SK-N-SH (cell line): ENCODE measurements around the gene SCNN1G. TPM values are rescaled to one million over a fixed set of nuclear protein-coding genes. Genes with fewer than 3 reads are reported as not detected.

ENCODE experiments used
- CTCF ChIA-PET: fragments of 300-600, 350-600 bp; formaldehyde crosslinking; extraction: SDS; loops from one replicate; lab custom pipeline; 2021; lab: Yijun Ruan, JAX
- POLR2A ChIA-PET: fragments of 350-600 bp; sonication (Branson Sonifier 250); formaldehyde crosslinking; extraction: SDS; loops from one replicate; lab custom pipeline; 2020; ENCODE audit warnings: antibody characterized with exemption, inconsistent platforms; lab: Yijun Ruan, JAX
- DNase-seq: peaks from one replicate; pipeline ENCODE4 v3.0.0; 2012
- H2AFZ ChIP-seq: fragments of 200-600 bp; sonication (generic); 2 replicates; pipeline ENCODE4 v1.8.1; 2016; ENCODE audit warnings: antibody characterized with exemption, mild to moderate bottlenecking, low read depth
- H3F3A ChIP-seq: fragments of 200-600 bp; sonication (generic); replicated peaks from 2 replicates; pipeline ENCODE3; 2016; ENCODE audit warnings: antibody characterized with exemption, mild to moderate bottlenecking; ENCODE audit not compliant: insufficient read depth
- H3K27ac ChIP-seq, 2 experiments: fragments of 200-500 bp in 1 of 2; fragments of 200-600 bp in 1 of 2; sonication (Bioruptor generic) in 1 of 2; sonication (generic), shearing (Covaris generic) in 1 of 2; 2 replicates each; pipeline versions ENCODE4 v1.5.1 to v1.6.1; 2014 to 2016; ENCODE audit warnings: low read depth in 2 of 2, inconsistent platforms in 1 of 2, low read length in 1 of 2, mild to moderate bottlenecking in 1 of 2, mixed read lengths in 1 of 2
- H3K27me3 ChIP-seq: fragments of 200-600 bp; sonication (generic), shearing (Covaris generic); 2 replicates; pipeline ENCODE4 v1.6.1; 2016; ENCODE audit warnings: mixed run types; ENCODE audit not compliant: insufficient read depth
- H3K36me3 ChIP-seq, 2 experiments: fragments of 200-500 bp in 1 of 2; fragments of 200-600 bp in 1 of 2; sonication (Bioruptor generic) in 1 of 2; sonication (generic) in 1 of 2; replicated peaks in 1 of 2; 2 replicates each; pipeline versions ENCODE3 to v1.5.1; 2014 to 2016; ENCODE audit warnings: low read length in 1 of 2, mild to moderate bottlenecking in 1 of 2; ENCODE audit not compliant: insufficient read depth in 2 of 2, control insufficient read depth in 1 of 2
- H3K4me1 ChIP-seq, 2 experiments: fragments of 200-500 bp in 1 of 2; fragments of 200-600 bp in 1 of 2; sonication (Bioruptor generic) in 1 of 2; sonication (generic), shearing (Covaris generic) in 1 of 2; 2 replicates each; pipeline versions ENCODE4 v1.5.1 to v1.6.1; 2014 to 2016; ENCODE audit warnings: low read depth in 1 of 2, low read length in 1 of 2, mixed run types in 1 of 2; ENCODE audit not compliant: insufficient read depth in 2 of 2, control insufficient read depth in 1 of 2
- H3K4me2 ChIP-seq: fragments of 200-600 bp; sonication (generic), shearing (Covaris generic); 2 replicates; pipeline ENCODE4 v1.6.1; 2017; ENCODE audit warnings: mixed run types
- H3K4me3 ChIP-seq, 2 experiments: fragments of 200-500 bp in 1 of 2; fragments of 200-600 bp in 1 of 2; sonication (Bioruptor generic) in 1 of 2; sonication (generic), shearing (Covaris generic) in 1 of 2; 2 replicates each; pipeline versions ENCODE4 v1.5.1 to v1.8.1; 2014 to 2016; ENCODE audit warnings: low read depth in 2 of 2, inconsistent platforms in 1 of 2, low read length in 1 of 2, mild to moderate bottlenecking in 1 of 2, mixed read lengths in 1 of 2, moderate library complexity in 1 of 2
- H3K79me2 ChIP-seq: fragments of 200-600 bp; sonication (generic); 2 replicates; pipeline ENCODE4 v1.8.1; 2017; ENCODE audit warnings: mild to moderate bottlenecking; ENCODE audit not compliant: insufficient read depth
- H3K9ac ChIP-seq: fragments of 200-600 bp; sonication (generic); 2 replicates; pipeline ENCODE4 v1.6.1; 2017; ENCODE audit warnings: mixed run types
- H3K9me2 ChIP-seq: fragments of 200-600 bp; sonication (generic); 2 replicates; pipeline ENCODE4 v1.6.1; 2017; ENCODE audit warnings: mixed run types
- H3K9me3 ChIP-seq: fragments of 200-600 bp; sonication (generic); 2 replicates; pipeline ENCODE4 v1.6.1; 2017; ENCODE audit warnings: mixed run types, mild to moderate bottlenecking, moderate library complexity
- H4K20me1 ChIP-seq: fragments of 200-600 bp; sonication (generic); 2 replicates; pipeline ENCODE4 v1.6.1; 2017; ENCODE audit warnings: mild to moderate bottlenecking, mixed run types; ENCODE audit not compliant: insufficient read depth
- CHD2 ChIP-seq: fragments of 150-350 bp; IDR thresholded peaks from 2 replicates; pipeline ENCODE4 v1.6.1; 2018; ENCODE audit warnings: low read length; ENCODE audit not compliant: partially characterized antibody
- ELF1 ChIP-seq: IDR thresholded peaks from 2 replicates; pipeline ENCODE4 v1.4.0; 2012
- EZH2phosphoT487 ChIP-seq: fragments of 200-600 bp; sonication (generic); IDR thresholded peaks from 2 replicates; pipeline ENCODE4 v1.6.1; 2017; ENCODE audit warnings: low read depth, mixed run types, mild to moderate bottlenecking, antibody characterized with exemption, moderate library complexity, borderline replicate concordance
- IRF3 ChIP-seq: fragments of 150-350 bp; IDR thresholded peaks from 2 replicates; pipeline ENCODE4 v1.6.1; 2016; ENCODE audit warnings: mild to moderate bottlenecking, low read depth, low read length
- MAX ChIP-seq: IDR thresholded peaks from 2 replicates; pipeline ENCODE4 v1.4.0; 2012; ENCODE audit warnings: low read depth
- MXI1 ChIP-seq: IDR thresholded peaks from 2 replicates; pipeline ENCODE4 v1.6.1; 2012; ENCODE audit warnings: mild to moderate bottlenecking, low read depth, low read length, improper control_type of control experiment
- POLR2AphosphoS5 ChIP-seq: IDR thresholded peaks from 2 replicates; pipeline ENCODE4 v1.6.1; 2012; ENCODE audit warnings: low read depth, low read length
- RCOR1 ChIP-seq: fragments of 150-350 bp; IDR thresholded peaks from 2 replicates; pipeline ENCODE4 v1.6.1; 2017; ENCODE audit warnings: antibody characterized with exemption, low read length
- REST ChIP-seq: IDR thresholded peaks from 2 replicates; pipeline ENCODE4 v1.6.1; 2012; ENCODE audit warnings: mild to moderate bottlenecking, low read depth, low read length, moderate library complexity
- RXRA ChIP-seq: IDR thresholded peaks from 2 replicates; pipeline ENCODE4 v1.4.0; 2012; ENCODE audit warnings: low read depth, mild to moderate bottlenecking, borderline replicate concordance
- SIN3A ChIP-seq: IDR thresholded peaks from 2 replicates; pipeline ENCODE4 v1.6.1; 2012; ENCODE audit warnings: low read depth, mild to moderate bottlenecking, low read length, moderate library complexity, borderline replicate concordance
- SMC3 ChIP-seq: IDR thresholded peaks from 2 replicates; pipeline ENCODE4 v1.6.1; 2012; ENCODE audit warnings: low read depth, low read length, improper control_type of control experiment
- TCF12 ChIP-seq: IDR thresholded peaks from 2 replicates; pipeline ENCODE4 v1.4.0; 2012
- USF1 ChIP-seq: IDR thresholded peaks from 2 replicates; pipeline ENCODE4 v1.4.0; 2012; ENCODE audit warnings: low read depth, borderline replicate concordance
- USF2 ChIP-seq: fragments of 150-350 bp; IDR thresholded peaks from 2 replicates; pipeline ENCODE4 v1.6.1; 2017; ENCODE audit warnings: antibody characterized with exemption, low read length, low read depth, borderline replicate concordance
- YY1 ChIP-seq: IDR thresholded peaks from 2 replicates; pipeline ENCODE4 v1.4.0; 2012; ENCODE audit warnings: low read depth, mild to moderate bottlenecking
- WGBS: methylation state at CpG from one replicate; pipeline ENCODE4 v1.1.6; 2017; ENCODE audit warnings: low lambda C conversion rate; 5-methylcytosine and 5-hydroxymethylcytosine counted together
- polyA plus RNA-seq, 3 experiments: library from polyadenylated mRNA; depleted of rRNA; stranded (reverse); fragments of >200 nt; gene quantifications; 2 replicates each; pipeline ENCODE4 v1.2.3, GENCODE V29; 2012

Gene SCNN1G
- polyA plus RNA-seq, 1 of the 3 experiments (the other 2 are of a cell fraction) = not detected

- TF ChIP-seq USF2 (no peak), MAX (no peak), CHD2 (no peak), RCOR1 (no peak)
Measured at GRCh38 chr16:23141500-23141899, 41.0 kb upstream of the SCNN1G start (continued).

GRCh38 chr16:23141959-23142740 lies 40.4 kb upstream of the SCNN1G start:
- H3K4me1 ChIP-seq = peaks cover 19 to 27% of the 10 kb centered on the region in 2 experiments; a peak in 3 of 4 replicates
- no peaks in the 10 kb centered on the region for H3K9me2 ChIP-seq
- no peaks in the 10 kb centered on the region for H3K27me3 ChIP-seq
- H3F3A ChIP-seq = peaks cover 4% of the 10 kb centered on the region
- TF ChIP-seq YY1 (no peak), SMC3 (no peak), TCF12 (no peak), USF1 (no peak), RCOR1 (no peak)
- H2AFZ ChIP-seq = no peak overlapping the region
- ChIA-PET POLR2A (no interaction called here), CTCF (interaction anchor here (0.9 to 2.9 kb wide), 5 partner anchors 9 to 293 kb away, joined by 3 to 18 read pairs (median 3); no protein-coding TSS in a partner anchor)
- no peak overlapping the region for H3K4me2 ChIP-seq
- no peaks in the 10 kb centered on the region for H3K36me3 ChIP-seq
- no peak overlapping the region for H3K27ac ChIP-seq
- H3K4me3 ChIP-seq = no peak overlapping the region
- H3K9ac ChIP-seq = no peak overlapping the region
- peaks cover 68% of the 10 kb centered on the region for H4K20me1 ChIP-seq
- WGBS = 92% methylated on average over 7 of the region's 7 CpGs
- no peak for DNase-seq
- H3K9me3 ChIP-seq = no peaks in the 10 kb centered on the region
- H3K79me2 ChIP-seq = peaks cover 99% of the 10 kb centered on the region

GRCh38 chr16:23143391-23143790 lies 39.2 kb upstream of the SCNN1G start:
- peaks cover 4% of the 10 kb centered on the region for H3F3A ChIP-seq
- ChIA-PET POLR2A (no interaction called here), CTCF (interaction anchor here (1.2 to 2.9 kb wide), 4 partner anchors 39 to 291 kb away, joined by 3 to 18 read pairs (median 4); no protein-coding TSS in a partner anchor)
- 100% methylated on average over 3 of the region's 3 CpGs for WGBS
- H3K9me3 ChIP-seq = no peaks in the 10 kb centered on the region
- H3K27ac ChIP-seq = no peak overlapping the region
- H3K27me3 ChIP-seq = no peaks in the 10 kb centered on the region
- H3K9me2 ChIP-seq = no peaks in the 10 kb centered on the region
- peaks cover 19 to 32% of the 10 kb centered on the region in 2 experiments; a peak in 3 of 4 replicates for H3K4me1 ChIP-seq
- H3K9ac ChIP-seq = no peak overlapping the region
- peaks cover 72% of the 10 kb centered on the region for H4K20me1 ChIP-seq
- no peaks in the 10 kb centered on the region for H3K36me3 ChIP-seq
- H3K79me2 ChIP-seq = peaks cover 99% of the 10 kb centered on the region
- H2AFZ ChIP-seq = no peak overlapping the region
- H3K4me3 ChIP-seq = no peak overlapping the region
- H3K4me2 ChIP-seq = no peak overlapping the region
- DNase-seq = no peak
- no peak for TF ChIP-seq EZH2phosphoT487
- TF ChIP-seq IRF3 = no peak
- TF ChIP-seq MXI1 = no peak
- TF ChIP-seq SIN3A = no peak
- no peak for TF ChIP-seq RXRA
- TF ChIP-seq RCOR1 = no peak
- no peak for TF ChIP-seq ELF1
- TF ChIP-seq POLR2AphosphoS5 = no peak
- no peak for TF ChIP-seq REST
- no peak for TF ChIP-seq SMC3
